GM21423 (cell line): ENCODE results near the gene LRRC27.

Source experiments
- ATAC-seq: cut with Tn5 transposase; IDR thresholded peaks from one replicate; pipeline ENCODE4 v1.9.1; 2021; ENCODE audit warnings: mild to moderate bottlenecking, moderate library complexity; ENCODE audit not compliant: unreplicated experiment

Gene LRRC27

DNA sequence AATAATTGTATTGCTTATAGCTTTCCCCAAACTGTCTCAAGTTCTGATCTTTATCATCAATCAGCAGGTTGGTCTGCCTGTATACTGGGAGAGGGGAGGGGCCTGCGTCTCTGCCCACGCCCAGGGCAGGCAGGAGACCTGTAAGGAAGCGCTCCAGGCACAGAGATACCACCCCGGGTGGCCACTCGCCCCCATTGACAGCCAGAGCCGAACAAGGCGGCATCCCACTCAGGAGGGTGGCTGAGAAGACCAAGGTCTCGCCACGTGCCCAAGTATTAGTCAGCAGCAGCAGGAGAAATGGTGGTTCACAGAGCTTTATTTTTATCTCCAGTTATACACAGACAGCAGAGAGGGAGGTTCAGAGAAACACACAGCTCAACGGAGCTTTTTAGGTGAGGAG is 31.4 kb upstream of the LRRC27 start:
- no peak for ATAC-seq

DNA sequence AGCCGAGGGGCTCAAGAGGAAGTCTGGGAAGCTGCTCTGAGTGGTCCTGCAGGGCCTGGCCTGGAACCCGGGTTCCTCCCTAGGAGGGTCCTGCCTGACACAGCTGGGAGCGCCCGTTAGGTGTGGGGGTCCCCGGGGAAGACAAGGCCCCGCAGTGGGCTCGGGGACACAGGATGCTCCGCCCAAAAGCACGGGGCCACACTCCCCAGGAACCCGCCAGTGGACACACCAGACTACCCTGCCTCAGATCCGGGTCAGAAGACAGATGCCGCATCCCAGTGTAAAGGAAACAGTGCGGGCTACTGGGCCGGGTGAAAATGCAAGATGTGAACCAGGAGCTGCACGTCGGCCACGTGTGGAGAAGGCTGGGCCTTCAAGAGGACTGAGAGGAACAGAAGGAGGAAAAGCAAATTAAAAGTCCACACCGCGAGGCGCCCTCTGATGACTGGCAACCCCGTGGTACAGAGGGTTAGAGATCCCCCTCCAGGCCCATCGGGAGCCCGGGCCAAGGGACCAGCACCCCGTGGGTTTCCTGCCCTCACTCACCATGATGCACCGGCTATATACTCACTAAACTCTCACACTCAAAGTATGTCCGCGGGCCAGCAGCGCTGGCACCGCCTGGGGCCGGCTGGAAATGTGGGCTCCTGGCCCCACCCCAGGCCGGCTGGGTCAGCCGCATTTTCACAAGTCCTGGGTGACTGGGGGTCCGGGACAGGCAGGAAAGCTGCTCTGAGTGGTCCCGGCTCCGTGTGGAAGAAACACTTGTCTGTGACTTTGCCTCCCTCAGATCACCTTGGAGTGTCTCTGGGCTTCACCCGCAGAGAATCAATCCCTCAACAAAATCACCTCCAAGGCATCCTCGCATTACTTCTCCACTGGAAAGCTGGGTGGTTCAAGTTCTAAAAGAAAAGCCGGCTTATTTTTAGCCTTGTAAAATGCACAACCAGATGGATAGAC is 30.3 kb upstream of the LRRC27 start:
- ATAC-seq, result no peak

DNA sequence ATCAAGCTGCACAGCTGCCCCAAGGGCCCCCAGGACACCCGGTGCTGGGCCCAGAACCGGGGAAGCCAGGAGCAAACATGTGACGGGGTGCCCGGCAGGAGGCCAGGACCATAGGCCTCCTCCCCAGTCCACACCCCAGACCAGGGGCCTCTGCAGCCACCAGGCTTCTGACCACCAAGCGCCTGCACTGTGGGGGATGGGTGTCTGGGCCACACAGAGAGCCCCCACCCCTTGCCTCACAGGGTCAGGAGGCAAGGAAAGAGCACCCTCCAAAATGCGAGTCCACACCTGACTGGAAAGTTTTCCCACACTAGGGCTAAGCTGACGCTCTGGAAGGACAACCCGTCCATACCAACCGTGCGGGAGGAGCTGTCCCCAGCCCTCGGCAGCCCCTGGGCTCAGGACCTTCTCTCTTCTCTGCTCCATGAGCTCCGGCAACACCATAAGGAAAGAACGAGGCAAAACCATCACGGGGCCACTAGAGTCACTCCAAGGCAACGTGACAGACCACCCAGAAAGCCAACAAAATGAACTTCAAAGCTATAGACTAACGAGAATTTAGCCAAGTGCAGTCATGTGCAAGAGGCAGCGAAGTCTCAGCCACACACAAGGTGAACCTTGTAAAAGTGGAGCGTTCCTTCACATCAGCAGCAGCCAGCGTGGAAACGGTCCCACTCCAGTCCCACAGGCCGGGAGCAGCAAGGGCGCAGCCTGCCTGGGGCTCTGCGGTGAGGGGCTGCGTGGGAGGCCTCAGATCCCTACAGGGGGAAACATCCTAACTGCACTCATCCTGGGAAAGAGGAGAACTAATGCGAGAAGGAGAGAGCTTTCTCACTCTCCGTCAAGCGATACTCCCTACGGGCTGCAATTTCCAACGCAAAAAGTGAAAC is 29.3 kb upstream of the LRRC27 start:
- no peak for ATAC-seq

- ATAC-seq, result no peak
Measured at GRCh38 chr10:132303361-132304115, 28.5 kb upstream of the LRRC27 start.

DNA sequence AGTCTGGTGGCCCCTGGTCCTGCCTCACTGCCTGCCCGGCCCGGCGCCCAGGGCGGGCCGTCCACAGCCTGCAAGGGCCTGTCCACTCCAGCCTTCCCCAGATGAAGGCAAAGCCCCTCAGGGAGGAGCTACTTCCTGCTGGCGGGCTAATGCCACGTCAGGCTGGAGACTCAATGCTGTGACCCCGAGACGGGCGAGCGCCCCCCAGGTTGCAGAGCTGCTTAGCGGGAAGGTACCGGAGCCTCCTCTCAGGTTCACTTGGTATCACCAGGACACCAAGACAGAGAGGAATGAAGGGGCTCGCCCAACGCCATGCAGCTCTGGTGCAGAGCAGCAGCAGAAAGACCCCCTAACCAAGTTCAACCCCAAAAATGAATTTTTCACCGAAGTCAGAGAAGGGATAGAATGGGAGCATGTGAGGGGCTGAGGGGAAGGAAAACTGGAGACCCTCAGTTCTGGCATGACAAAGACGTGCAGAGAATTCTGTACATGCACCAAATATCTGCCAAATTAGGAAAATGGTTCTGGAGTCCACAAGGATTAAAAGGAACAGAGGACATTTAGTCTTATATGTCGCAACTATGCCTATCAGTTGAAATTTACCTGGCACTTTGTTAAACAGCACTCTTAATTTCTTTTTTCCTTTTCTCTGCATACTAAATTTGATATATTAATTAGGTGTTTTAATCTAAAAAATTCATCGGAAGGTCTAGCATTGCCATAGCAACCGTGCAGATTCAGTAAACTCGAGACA is 27.1 kb upstream of the LRRC27 start:
- no peak for ATAC-seq

GRCh38 chr10:132305654-132306342 is 26.2 kb upstream of the LRRC27 start:
- ATAC-seq, result no peak

GRCh38 chr10:132306343-132306685 is 25.7 kb upstream of the LRRC27 start:
- no peak for ATAC-seq

DNA sequence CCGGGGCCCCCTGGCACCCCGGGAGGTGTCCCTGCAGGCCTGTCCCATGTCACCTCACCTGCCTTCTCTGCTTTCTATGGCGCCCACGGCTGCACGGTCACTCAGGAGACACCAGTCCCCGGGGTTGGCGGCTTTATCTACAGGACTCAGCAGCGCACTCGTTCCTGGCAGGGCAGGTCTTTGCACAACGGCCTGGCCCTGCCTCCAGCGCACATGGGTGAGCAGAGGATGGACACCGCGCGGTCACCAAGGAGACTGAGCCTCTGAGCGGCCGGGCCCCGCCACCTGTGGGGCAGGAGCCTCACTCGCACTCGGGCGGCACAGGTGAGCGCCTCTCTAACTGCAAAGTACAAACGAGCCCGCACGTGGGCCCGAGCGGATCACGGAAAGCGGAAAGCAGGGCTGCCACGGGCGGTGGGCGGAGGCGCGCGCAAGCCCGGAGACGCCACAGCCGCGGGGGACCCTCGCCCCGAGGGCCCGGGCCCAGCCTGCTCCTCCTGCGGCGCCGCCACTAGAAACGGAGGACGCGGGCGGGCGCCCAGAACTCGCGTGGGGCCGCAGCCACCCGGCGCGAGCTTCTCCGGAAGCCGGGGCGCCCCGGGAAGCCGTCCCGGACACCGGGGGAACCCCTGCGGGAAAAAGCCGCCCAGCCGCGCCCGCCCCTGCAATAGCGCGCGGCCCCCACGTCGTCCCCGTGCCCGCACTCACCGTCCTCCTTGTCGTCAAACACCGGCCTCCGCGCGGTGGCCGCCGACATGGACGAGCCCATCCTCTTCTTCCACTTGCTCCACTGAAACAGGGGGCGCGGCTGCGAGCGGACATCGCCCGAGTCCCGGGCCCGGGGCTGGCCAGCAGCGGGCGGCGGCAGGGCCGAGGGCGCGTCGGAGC is 24.9 kb upstream of the LRRC27 start:
- ATAC-seq, result peak; percentile 13

GRCh38 chr10:132307823-132308586 is 24.0 kb upstream of the LRRC27 start, which contains the start of gene STK32C:
Gene STK32C (minus strand): TSS chr10:132307950. CDS start chr10:132307833, 117 bp downstream.
- peak; percentile 70 for ATAC-seq

- no peak for ATAC-seq
Measured at GRCh38 chr10:132308587-132309470, 23.2 kb upstream of the LRRC27 start.

- no peak for ATAC-seq
Measured at GRCh38 chr10:132309471-132309865, 22.5 kb upstream of the LRRC27 start.

- ATAC-seq, result no peak
Measured at GRCh38 chr10:132309879-132310591, 22.0 kb upstream of the LRRC27 start.

- no peak for ATAC-seq
Measured at GRCh38 chr10:132310701-132311337, 21.2 kb upstream of the LRRC27 start.

DNA sequence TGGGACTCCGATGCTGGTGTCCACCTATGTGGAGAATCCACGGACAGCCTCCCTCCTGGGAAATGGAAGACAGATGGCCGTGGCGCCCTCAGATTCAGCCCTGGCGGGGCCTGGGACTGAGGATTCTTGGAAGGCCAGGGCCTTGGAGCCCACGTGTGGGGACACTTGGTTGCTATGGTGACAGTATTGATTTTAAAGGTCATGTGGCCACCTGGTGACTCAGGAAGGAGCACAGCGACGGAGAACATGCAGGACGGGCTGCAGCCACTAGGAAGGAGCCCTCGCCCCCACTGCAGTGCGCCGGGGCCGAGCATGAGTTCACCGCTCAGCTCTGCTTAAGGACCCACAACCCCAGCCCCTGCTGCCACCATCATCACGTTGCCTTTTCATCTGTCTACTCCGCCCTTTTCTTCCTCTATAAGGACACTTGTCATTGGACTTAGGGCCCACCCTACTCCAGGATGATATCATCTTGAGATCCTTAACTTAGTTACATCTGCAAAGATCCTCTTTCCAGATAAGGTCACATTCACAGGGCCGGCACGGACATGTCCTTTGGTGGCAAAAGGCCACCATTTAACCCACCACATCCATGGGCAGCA is 20.6 kb upstream of the LRRC27 start:
- no peak for ATAC-seq

DNA sequence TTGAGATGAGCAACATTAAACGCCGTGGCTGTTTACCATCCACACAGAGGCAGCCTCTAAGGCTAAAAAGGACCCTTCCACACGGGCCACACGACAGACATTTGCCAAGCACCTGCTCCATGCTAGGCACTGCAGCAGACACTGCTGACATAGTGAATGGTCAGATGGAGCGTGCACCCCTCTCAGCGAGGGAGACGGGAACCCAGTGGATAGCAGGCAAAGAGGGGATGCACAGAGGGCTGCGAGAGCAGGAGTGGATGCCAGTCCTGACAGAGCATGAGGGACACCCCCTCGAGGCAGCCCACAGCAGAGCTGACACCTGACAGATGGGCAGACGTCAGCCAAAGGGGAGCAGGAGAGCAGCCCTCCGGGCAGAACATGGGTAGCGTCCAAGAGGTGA is 18.7 kb upstream of the LRRC27 start:
- ATAC-seq, result no peak
